ENCODE data around the gene COL17A1.

The COL17A1 gene

GRCh38 chr10:103990121-103990520, 95.6 kb downstream of the COL17A1 start:
- TF ChIP-seq GATA2 (IDR thresholded peaks at IDR 0.05; ENCODE audit: low read depth, low read length) (no peak), GATA3 (IDR thresholded peaks at IDR 0.05; ENCODE audit: low read depth, low read length) (no peak)

- TF ChIP-seq GATA3 (IDR thresholded peaks at IDR 0.05; ENCODE audit: low read depth, low read length) (no peak), GATA2 (IDR thresholded peaks at IDR 0.05; ENCODE audit: low read depth, low read length) (no peak)
These were observed 99.3 kb downstream of the COL17A1 start for GRCh38 chr10:103986360-103986759.

GRCh38 chr10:103985726-103986125, 100.0 kb downstream of the COL17A1 start:
- TF ChIP-seq GATA2 (IDR thresholded peaks at IDR 0.05; ENCODE audit: low read depth, low read length), result no peak

GRCh38 chr10:103983367-103983911, 102.2 kb downstream of the COL17A1 start:
- TF ChIP-seq GATA2 (IDR thresholded peaks at IDR 0.05; ENCODE audit: low read depth, low read length), result no peak
- TF ChIP-seq GATA3 (IDR thresholded peaks at IDR 0.05; ENCODE audit: low read depth, low read length), result no peak

GRCh38 chr10:103982639-103983038, 103.0 kb downstream of the COL17A1 start:
- no peak for TF ChIP-seq GATA3 (IDR thresholded peaks at IDR 0.05; ENCODE audit: low read depth, low read length)
- TF ChIP-seq GATA2 (IDR thresholded peaks at IDR 0.05; ENCODE audit: low read depth, low read length), result no peak
